ENCODE measurements around the gene LHX4.

LHX4 gene

GRCh38 chr1:180294711-180295110, 64.6 kb downstream of the LHX4 start:
- DNase-seq (ENCODE audit: low read depth in 2 of 2, low spot score in 1 of 2), result no peak

- no peak for DNase-seq (ENCODE audit: low read depth in 2 of 2, low spot score in 1 of 2)
Measured at GRCh38 chr1:180295999-180296398, 65.9 kb downstream of the LHX4 start.

- no peak for DNase-seq (ENCODE audit: low read depth in 2 of 2, low spot score in 1 of 2)
Measured at GRCh38 chr1:180299479-180300221, 69.6 kb downstream of the LHX4 start.

GRCh38 chr1:180301135-180301742, 71.2 kb downstream of the LHX4 start:
- no peak for DNase-seq (ENCODE audit: low read depth in 2 of 2, low spot score in 1 of 2)

GRCh38 chr1:180309338-180309737, 79.3 kb downstream of the LHX4 start:
- no peak for DNase-seq (ENCODE audit: low read depth in 2 of 2, low spot score in 1 of 2)

GRCh38 chr1:180310095-180310494, 80.0 kb downstream of the LHX4 start:
- no peak for DNase-seq (ENCODE audit: low read depth in 2 of 2, low spot score in 1 of 2)

- no peak for DNase-seq (ENCODE audit: low read depth in 2 of 2, low spot score in 1 of 2)
Measured at GRCh38 chr1:180311011-180311730, 81.1 kb downstream of the LHX4 start.

GRCh38 chr1:180312926-180313325, 82.9 kb downstream of the LHX4 start:
- DNase-seq (ENCODE audit: low read depth in 2 of 2, low spot score in 1 of 2), result no peak

- DNase-seq (ENCODE audit: low read depth in 2 of 2, low spot score in 1 of 2), result no peak
Measured at GRCh38 chr1:180327089-180327488, 97.0 kb downstream of the LHX4 start.

Measured in stimulated activated CD8-positive, alpha-beta memory T cell treated with anti-CD3 and anti-CD28 coated beads, Interleukin-4, amount 100 ng/mL, for 1 hour (primary cell).